Measurements from ENCODE around the gene DRC7.

The DRC7 gene

DNA sequence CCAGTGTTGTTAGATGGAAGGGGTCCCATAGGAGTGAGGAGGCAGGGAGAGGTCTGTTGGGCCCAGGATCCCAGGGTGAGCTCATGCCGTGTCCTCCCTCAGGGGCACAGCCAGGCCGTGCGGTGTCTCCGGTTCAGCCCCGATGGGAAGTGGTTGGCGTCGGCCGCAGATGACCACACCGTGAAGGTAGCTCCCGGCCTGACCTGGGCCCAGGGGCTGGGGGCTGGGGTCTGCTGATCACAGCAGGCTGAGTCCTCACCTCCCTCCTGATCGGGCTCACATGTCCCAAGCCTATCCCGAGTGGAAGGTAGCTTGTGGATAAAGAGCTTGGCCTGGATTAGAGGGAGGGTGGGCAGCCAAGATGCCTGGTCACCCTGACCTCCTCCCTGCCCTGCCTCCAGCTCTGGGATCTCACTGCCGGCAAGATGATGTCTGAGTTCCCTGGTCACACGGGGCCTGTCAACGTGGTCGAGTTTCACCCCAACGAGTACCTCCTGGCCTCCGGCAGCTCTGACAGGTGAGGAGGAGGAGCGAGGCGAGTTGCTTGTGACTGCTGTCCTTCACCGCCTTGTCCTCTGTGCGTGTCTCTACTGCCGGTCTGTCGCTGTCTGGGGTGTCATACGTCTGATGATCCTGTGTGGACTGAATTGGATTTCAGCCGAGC is 57.1 kb downstream of the DRC7 start:
- no peak for DNase-seq (ENCODE audit: low read depth)

DNA sequence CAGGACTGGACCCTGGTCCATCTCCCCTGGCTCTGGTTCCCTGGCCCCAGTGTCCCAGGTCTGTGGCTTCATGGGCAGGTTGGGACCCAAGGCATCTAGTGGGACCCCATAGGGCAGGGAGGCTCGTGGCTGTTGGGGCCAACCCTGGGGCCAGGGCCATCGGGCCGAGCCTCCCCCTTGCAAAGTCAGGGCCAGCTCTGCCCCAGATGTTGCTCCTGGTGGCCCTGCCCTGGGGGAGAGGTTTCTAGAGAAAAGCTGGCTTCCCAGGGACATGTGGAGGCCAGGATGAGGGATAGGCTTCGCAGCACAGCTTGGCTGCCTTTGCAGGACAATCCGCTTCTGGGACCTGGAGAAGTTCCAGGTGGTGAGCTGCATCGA is 57.6 kb downstream of the DRC7 start:
- DNase-seq (ENCODE audit: low read depth): no peak

- DNase-seq (ENCODE audit: low read depth): no peak
Measured at GRCh38 chr16:57752581-57753447, 58.2 kb downstream of the DRC7 start.

- DNase-seq (ENCODE audit: low read depth): no peak
Measured at GRCh38 chr16:57753448-57754353, 59.1 kb downstream of the DRC7 start.

DNA sequence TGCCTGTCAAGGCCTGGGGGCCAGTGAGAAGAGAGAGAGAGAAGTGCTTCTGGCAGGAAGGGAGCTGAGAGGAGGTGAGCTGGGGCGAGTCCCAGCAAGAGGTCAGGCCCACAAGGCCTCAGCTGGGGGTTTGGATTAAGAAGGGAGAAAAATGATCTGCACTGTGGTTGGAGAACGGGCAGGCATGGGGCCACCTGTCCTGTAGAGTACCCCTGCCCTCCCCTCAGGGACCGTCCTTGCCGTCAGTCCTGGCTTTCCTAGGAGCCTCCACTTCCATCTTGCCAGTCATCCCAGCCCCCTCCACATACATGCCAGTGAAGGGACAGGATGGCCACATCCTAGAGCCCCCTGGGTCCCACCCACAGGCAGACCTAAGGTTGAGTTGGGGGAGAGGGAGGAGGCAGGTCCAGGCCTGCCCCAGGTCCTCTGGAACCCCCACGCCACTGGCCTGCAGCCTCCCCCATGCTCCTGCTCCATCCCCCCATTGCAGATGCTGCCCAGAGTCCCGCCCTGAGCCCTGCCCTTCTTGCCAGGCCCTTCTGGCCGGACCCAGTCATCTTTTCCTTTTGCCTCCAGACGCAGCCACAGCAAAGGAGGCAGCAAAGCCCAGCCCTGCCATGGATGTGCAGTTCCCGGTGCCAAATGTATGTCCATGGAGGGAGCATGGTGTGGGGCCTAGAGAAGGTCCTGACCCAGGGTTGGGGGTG is 59.9 kb downstream of the DRC7 start:
- DNase-seq (ENCODE audit: low read depth): no peak

- DNase-seq (ENCODE audit: low read depth): no peak
Measured at GRCh38 chr16:57755061-57755684, 60.6 kb downstream of the DRC7 start.

DNA sequence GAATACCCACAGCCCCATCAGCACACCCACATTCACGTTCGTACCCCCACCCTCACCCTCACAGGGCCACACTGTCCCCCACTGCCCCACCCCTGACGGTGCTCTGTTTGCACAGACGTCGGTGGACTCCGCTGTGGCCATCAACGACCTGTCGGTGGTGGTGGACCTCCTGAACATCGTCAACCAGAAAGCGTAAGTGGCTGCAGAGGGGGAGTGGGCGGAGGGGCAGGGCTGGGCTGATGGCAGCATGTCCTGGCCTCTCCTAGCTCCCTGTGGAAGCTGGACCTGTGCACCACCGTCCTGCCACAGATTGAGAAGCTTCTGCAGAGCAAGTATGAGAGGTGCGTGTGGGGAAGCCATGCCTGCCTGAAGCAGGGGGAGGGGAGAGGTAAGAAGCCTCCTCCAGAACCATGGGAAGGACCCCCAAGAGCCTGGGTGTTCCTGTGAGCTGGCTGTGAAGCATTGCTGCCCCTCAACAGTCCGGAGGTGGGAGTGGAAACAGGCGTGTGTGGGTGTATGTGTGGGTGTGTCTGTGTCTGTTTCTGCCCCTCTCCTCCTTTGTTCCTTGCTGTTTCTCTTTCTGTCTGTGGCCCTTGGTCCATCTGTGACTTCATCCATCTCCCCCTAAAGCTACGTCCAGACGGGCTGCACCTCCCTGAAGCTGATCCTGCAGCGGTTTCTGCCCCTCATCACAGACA is 61.3 kb downstream of the DRC7 start:
- DNase-seq (ENCODE audit: low read depth): no peak

DNA sequence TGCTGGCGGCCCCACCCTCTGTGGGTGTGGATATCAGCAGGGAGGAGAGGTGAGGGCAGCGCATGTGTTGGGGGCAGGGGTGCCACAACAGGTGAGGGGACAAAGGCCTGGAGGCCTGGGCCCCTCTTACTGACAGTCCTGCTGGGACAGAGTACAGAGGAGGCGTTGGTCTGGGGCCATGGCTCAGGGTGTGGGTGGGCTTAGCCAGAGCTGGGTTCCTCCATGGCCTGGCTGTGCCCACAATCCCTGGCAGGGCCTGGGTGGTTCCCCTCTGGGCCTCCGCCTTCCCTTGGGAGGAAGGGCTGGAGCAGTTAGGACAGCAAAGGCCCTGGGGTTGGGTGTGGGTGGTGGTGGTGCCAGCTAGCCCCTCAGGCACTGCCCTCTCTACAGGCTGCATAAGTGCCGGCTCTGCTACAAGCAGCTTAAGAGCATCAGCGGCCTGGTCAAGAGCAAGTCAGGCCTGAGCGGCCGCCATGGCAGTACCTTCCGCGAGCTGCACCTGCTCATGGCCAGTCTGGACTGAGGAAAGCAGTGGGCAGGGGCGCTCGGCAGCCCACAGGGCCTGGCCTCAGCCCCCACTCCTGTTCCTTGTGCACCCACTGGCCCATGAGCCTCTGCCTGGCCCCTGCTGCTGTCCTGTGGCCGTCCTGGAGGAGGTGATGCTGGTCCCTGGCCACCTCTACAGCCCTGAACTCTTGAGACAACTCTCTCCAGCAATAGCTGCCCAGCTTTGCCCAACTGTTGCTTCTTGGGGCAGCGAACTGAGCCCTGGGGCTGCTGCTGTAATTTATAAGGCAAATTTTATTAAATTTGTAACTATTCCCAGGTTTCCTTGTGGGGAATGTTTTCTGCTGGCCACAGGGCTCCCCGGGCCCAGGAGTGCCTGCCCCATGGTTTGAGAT is 62.1 kb downstream of the DRC7 start:
- no peak for DNase-seq (ENCODE audit: low read depth)

DNA sequence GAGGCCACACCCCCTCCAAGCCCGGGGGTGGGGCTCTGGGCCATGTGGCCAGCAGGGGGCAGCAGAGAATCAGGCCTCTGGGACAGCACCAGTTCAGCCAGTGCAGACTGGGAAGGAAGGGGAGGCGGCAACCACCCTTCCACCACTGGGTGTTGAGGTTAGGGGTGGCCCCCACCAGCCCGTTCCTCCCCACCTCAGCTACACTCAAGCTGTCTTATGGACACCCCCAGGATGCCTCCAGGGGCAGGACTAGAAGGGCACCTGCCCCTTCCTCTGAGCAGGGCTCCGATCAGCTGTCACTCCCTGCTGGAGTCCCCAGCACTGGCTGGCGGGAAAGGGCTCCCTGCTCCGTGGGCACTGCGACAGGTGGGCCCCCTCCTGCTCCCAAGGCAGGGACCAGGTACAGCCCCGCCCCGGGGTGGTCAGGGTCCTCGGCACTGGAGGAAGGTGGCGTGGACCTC is 62.8 kb downstream of the DRC7 start:
- peak; percentile 80 for DNase-seq (ENCODE audit: low read depth)

DNA sequence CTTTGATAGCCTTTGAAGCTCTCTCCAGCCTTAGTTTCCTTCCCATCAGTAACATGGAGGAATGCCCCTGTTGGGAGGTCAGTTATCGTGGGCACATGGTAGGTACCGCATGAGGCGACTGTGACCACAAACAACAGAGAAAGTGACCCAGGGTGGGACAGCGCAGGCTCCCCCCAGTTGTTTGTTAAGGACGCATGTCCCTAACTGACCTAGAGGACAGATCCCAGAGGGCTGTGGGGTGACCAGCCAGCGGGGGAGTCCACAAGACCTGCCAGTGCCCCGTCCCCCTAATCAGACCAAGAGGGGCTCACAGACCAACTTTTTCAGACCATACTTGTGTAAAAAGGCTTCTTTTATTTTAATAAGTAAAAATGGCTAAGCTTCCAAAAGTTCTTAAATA is 63.3 kb downstream of the DRC7 start:
- DNase-seq (ENCODE audit: low read depth): no peak

GRCh38 chr16:57758331-57759117 is 63.9 kb downstream of the DRC7 start:
- DNase-seq (ENCODE audit: low read depth): no peak

DNA sequence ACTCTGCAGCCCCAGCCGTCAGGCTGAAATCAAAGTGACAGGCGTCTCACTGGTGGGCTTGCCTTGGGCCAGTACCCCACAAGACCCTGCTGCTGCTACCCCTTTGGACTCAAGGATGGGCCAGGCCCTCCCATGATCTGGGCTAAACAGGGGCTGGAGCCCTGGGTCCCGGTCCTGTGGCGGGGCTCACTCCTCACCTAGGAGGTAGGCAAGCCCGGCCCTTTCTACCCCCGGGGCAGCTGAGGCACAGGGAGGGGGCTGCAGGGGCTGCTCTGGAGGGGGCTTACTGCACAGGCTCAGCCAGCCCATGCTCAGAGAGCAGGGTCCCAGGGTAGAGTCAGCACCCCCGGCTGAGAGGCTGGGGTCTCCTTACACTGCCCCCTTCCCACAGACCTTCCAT is 64.5 kb downstream of the DRC7 start:
- DNase-seq (ENCODE audit: low read depth): no peak

DNA sequence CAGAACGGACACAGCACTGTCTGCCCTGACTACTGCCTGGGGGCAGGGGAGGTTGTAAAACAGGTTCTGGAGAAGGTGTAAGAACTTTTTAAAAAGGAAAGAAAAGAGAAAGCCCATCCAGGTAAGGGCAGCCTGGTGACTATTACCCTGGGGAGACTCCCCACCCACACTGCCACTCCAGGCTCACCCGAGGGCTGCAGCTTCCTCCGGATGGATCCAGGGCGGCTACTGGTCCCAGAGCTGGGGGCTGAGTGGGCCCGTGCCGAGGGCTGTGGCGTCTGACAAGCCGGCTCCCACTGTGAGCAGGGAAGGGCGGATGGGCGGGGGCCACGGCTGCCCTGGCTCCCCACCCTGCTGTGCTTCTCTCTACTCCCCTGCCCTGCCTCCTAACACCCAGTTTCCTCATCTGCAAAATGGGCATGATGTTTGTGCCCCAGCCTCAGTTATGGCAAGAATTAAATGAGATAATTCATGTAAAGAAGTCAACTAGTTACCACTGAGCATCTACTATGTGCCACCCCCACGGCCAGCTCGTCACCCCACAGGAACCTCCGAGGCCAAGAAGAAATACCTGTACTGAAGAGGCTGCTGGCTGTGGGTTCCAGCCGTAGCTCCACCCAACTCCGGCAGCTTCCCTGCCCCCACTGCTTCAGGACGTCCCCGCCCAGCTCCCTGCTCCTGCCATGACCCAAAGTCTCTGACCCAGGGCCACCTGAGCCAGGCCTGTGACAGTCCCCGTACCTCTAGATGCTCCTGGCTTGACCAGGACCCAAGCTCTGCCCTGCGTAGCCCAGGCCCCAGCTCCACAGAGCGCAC is 65.1 kb downstream of the DRC7 start:
- no peak for DNase-seq (ENCODE audit: low read depth)

- no peak for DNase-seq (ENCODE audit: low read depth)
Measured at GRCh38 chr16:57760357-57761160, 66.0 kb downstream of the DRC7 start.

DNA sequence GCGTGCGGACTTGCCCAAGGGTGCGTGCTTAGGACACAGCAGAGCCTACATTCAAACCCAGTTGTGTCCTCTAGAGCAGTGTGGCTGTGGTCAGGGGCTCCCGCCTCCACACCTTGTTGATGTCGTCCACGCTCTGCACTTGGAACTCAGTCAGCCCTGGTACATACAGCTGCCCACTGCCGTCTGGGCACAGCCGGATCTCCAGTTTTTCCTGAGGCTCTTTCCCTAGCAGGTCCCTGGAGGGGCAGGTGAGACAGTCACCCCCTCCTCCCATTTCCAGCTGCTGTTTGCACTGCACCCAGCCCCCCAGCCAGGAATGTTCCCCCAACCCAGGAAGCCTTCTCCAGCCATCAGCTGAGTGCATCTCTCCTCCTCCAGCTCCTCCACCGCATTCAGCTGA is 66.7 kb downstream of the DRC7 start:
- no peak for DNase-seq (ENCODE audit: low read depth)

GRCh38 chr16:57761957-57762356 is 67.4 kb downstream of the DRC7 start:
- DNase-seq (ENCODE audit: low read depth): no peak

DNA sequence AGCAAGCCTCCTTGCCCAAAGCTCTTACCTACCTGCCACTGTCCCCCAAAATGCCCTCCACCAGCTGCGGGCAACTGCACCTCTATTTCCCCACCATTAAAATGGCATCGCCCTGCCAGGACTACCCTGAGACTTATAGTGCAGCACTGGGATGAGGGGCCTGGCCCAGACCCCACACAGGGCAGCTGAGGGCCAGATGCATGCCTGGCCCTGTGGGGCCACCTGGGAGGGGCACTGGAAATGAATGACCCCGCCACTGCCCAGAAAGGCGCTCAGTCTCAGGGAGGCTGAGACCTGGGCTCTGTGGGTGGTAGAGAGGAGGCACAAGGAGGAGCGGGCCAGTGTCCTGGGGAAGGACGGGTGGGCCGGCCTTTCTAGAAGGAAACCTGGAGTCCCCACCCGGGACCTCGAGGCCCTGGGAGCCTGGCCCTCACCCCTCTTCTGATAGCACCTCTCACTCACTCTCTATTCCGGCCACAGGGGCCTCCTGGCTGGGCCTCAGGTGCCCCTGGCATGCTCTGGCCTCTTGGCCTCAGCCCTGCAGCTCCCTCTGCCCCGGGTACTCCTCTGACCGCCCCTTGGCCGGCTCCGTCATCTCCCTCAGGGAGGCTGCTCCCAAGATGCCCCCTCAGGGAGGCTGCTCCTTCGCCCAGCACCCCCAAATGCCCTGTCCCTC is 67.9 kb downstream of the DRC7 start:
- no peak for DNase-seq (ENCODE audit: low read depth)

Measured in stimulated activated CD4-positive, alpha-beta T cell treated with anti-CD3 and anti-CD28 coated beads, Interleukin-2, amount 100 ng/mL, for 4 hours (primary cell).